MG63 (cell line): ENCODE data around the gene OLR1. TPM values are rescaled to one million over a fixed set of nuclear protein-coding genes. Genes with fewer than 3 reads are reported as not detected.

ENCODE experiments used
- DNase-seq: peaks from one replicate; pipeline ENCODE4 v3.0.0-alpha.2; 2020
- H3K27me3 ChIP-seq: fragments of 250-450 bp; sonication (Bioruptor Pico); 2 replicates; pipeline ENCODE4 v1.5.1; 2020; ENCODE audit warnings: mild to moderate bottlenecking, moderate library complexity
- H3K36me3 ChIP-seq: fragments of 250-450 bp; sonication (Bioruptor Pico); 2 replicates; pipeline ENCODE4 v1.5.1; 2020; ENCODE audit warnings: mild to moderate bottlenecking, moderate library complexity
- H3K4me3 ChIP-seq: fragments of 250-450 bp; sonication (Bioruptor Pico); 2 replicates; pipeline ENCODE4 v1.5.1; 2020; ENCODE audit warnings: mild to moderate bottlenecking, moderate library complexity
- H3K9me3 ChIP-seq: fragments of 250-450 bp; sonication (Bioruptor Pico); 2 replicates; pipeline ENCODE4 v1.5.1; 2020; ENCODE audit warnings: mild to moderate bottlenecking, moderate library complexity
- total RNA-seq: library from RNA; depleted of rRNA; stranded (reverse); fragments of >200 nt; shearing (Covaris generic); gene quantifications from 2 replicates; pipeline ENCODE4 v1.2.3, GENCODE V29; 2014; ENCODE audit warnings: low replicate concordance; rRNA removed

OLR1 gene
- total RNA-seq, 1 experiment from 2014 or later, result 15.3 TPM

- H3K36me3 ChIP-seq, result no peaks in the 10 kb centered on the region
- H3K4me3 ChIP-seq, result no peak overlapping the region
- no peaks in the 10 kb centered on the region for H3K9me3 ChIP-seq
- H3K27me3 ChIP-seq, result no peaks in the 10 kb centered on the region
- no peak for DNase-seq
Measured at GRCh38 chr12:10132850-10133370, 39.0 kb downstream of the OLR1 start.

GRCh38 chr12:10131111-10131690 lies 40.7 kb downstream of the OLR1 start:
- no peak for DNase-seq
- no peaks in the 10 kb centered on the region for H3K36me3 ChIP-seq
- H3K4me3 ChIP-seq, result no peak overlapping the region
- H3K27me3 ChIP-seq, result no peaks in the 10 kb centered on the region
- no peaks in the 10 kb centered on the region for H3K9me3 ChIP-seq

DNA sequence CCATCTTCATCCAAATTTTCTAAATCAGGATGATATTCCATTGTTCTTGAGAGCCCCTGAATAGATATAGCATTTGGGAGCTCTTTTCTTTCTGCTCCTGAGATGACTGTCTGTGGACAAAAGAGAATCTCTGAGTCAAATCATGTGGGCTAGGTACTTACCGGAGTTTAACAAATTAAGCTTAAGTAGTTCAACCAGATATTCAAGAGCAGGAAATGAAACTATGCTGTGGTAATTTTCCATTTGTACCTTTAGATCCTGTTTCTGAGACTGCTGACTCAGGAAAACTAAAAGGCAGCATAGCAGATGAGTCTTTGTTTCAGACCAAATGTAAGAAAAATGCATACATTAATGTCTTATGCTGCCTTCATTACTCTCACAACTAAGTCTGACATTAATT lies 41.9 kb downstream of the OLR1 start, which contains the start of gene CLEC7A:
TSS of gene CLEC7A (minus strand) at position 158 of the 400 bp plus-strand sequence. CDS start at position 41, 117 bp downstream.
- Histone ChIP-seq H3K9me3 (no peaks in the 10 kb centered on the region), H3K27me3 (no peaks in the 10 kb centered on the region), H3K4me3 (no peak within 1 kb of the TSS), H3K36me3 (no peaks in the 10 kb centered on the region)
- DNase-seq, result no peak

DNA sequence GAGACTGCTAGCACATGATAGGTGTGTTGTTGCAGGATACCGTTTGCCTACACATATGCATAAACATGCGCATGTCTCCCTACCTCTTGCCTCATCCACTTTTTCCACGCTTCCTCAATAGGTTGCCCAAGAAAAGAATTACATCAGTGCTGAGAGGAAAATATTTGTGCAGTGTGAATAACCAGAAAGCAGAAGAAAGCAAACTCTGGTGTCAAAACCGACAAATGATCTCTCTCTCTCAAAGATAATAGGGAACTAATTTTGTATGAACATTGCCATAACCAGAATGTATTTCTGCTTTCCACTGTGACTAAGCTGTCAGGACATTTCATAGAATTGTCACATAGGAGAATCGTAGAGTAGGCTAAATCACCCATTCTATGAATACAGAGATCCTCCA lies 43.2 kb downstream of the OLR1 start:
- no peaks in the 10 kb centered on the region for H3K9me3 ChIP-seq
- DNase-seq, result no peak
- H3K36me3 ChIP-seq, result no peaks in the 10 kb centered on the region
- H3K4me3 ChIP-seq, result no peak overlapping the region
- H3K27me3 ChIP-seq, result no peaks in the 10 kb centered on the region

GRCh38 chr12:10126413-10126812 lies 45.5 kb downstream of the OLR1 start:
- no peak overlapping the region for H3K4me3 ChIP-seq
- no peaks in the 10 kb centered on the region for H3K9me3 ChIP-seq
- no peaks in the 10 kb centered on the region for H3K36me3 ChIP-seq
- no peak for DNase-seq
- H3K27me3 ChIP-seq, result no peaks in the 10 kb centered on the region

DNA sequence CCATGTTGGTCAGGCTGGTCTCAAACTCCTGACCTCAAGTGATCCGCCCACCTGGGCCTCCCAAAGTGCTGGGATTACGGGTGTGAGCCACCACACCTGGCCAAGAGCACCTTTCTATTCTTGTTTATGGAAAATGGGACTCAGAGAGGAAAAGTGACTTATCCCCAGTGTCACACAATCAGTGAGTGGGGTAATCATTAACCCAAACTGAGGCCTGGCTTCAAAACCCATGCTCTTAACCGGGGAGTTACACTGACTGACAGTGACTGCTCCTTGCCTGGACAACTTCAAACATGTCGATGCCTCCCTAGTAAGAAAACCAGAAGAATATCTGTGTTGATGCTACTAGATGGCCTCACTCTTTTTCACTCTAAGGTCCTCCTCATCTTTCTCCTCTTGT lies 49.2 kb downstream of the OLR1 start:
- Histone ChIP-seq H3K36me3 (no peaks in the 10 kb centered on the region), H3K4me3 (no peak overlapping the region)
- DNase-seq, result no peak

GRCh38 chr12:10121278-10121677 lies 50.7 kb downstream of the OLR1 start:
- no peaks in the 10 kb centered on the region for H3K9me3 ChIP-seq
- no peak for DNase-seq
- no peaks in the 10 kb centered on the region for H3K27me3 ChIP-seq
- no peak overlapping the region for H3K4me3 ChIP-seq
- no peaks in the 10 kb centered on the region for H3K36me3 ChIP-seq

More for the DNA sequence above, 49.2 kb downstream of the OLR1 start:
- Histone ChIP-seq H3K27me3 (no peaks in the 10 kb centered on the region), H3K9me3 (no peaks in the 10 kb centered on the region)

DNA sequence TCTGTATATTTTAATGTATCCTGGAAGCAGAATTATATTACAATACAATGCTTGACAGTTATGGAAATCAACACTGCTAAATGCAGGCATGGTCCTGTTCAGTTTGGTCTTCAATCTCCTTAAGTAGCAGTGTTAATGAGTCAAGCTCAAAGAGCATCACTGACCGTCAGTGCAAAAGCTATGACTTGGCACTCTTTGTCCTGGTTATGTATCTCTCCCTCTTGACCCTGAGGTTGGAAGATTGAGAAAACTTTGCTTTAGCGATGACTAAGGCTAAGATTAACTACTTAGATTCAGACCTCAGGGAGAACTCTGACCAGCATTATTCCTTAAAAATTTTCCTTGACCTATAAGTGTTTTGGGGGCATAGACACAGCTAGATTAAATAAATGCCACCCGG lies 52.9 kb downstream of the OLR1 start:
- DNase-seq, result no peak
- H3K9me3 ChIP-seq, result no peaks in the 10 kb centered on the region
- H3K36me3 ChIP-seq, result no peaks in the 10 kb centered on the region
- no peak overlapping the region for H3K4me3 ChIP-seq
- H3K27me3 ChIP-seq, result no peaks in the 10 kb centered on the region

GRCh38 chr12:10115890-10116289 lies 56.0 kb downstream of the OLR1 start:
- DNase-seq, result no peak
- no peak overlapping the region for H3K4me3 ChIP-seq
- no peaks in the 10 kb centered on the region for H3K27me3 ChIP-seq
- H3K36me3 ChIP-seq, result no peaks in the 10 kb centered on the region
- H3K9me3 ChIP-seq, result no peaks in the 10 kb centered on the region; the same call in 1 of the 2 replicates

- Histone ChIP-seq H3K36me3 (no peaks in the 10 kb centered on the region), H3K27me3 (no peaks in the 10 kb centered on the region), H3K9me3 (no peaks in the 10 kb centered on the region; the same call in 1 of the 2 replicates), H3K4me3 (no peak overlapping the region)
- no peak for DNase-seq
Measured at GRCh38 chr12:10115311-10115710, 56.6 kb downstream of the OLR1 start.

DNA sequence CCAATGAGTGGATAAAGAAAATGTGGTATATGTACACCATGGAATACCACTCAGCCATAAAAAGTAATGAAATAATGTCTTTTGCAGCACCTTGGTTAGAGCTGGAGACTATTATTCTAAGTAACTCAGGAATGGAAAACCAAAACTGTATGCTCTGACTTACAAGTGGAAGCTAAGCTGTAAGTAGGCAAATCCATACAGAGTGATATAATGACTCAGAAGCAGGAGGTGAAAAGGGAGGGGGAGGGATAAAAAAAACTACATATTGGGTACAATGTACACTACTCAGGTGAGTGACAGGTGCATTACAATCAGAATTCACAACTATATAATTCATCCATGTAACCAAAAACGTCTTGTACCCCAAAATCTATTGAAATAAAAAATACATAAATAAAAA lies 58.0 kb downstream of the OLR1 start:
- H3K27me3 ChIP-seq, result no peaks in the 10 kb centered on the region
- H3K4me3 ChIP-seq, result no peak overlapping the region
- H3K9me3 ChIP-seq, result no peaks in the 10 kb centered on the region; the same call in 1 of the 2 replicates
- no peaks in the 10 kb centered on the region for H3K36me3 ChIP-seq
- no peak for DNase-seq

- H3K36me3 ChIP-seq, result no peaks in the 10 kb centered on the region
- H3K4me3 ChIP-seq, result no peak overlapping the region
- no peaks in the 10 kb centered on the region for H3K27me3 ChIP-seq
- no peaks in the 10 kb centered on the region; the same call in 1 of the 2 replicates for H3K9me3 ChIP-seq
- no peak for DNase-seq
Measured at GRCh38 chr12:10113075-10113474, 58.9 kb downstream of the OLR1 start.

DNA sequence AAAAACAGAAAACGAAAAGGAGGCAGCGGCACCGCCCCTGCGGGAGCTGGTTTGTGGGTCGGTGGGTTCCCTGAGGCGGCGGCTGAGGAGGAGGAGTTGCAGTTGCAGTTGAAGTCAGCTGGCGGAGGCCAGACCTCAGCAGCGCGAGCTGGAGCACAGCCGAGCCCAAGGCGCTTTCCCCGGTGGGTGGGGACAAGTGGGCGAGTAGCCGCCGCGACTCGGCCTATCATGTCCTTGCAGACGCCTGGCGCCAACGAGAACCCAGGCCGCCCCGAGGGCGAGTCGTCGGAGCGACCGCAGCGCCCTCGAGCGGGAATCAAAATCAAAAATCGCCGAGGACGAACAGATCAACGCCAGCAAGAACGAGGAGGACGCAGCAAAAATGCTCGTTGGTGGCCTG lies 60.5 kb downstream of the OLR1 start:
- Histone ChIP-seq H3K27me3 (no peaks in the 10 kb centered on the region), H3K36me3 (no peaks in the 10 kb centered on the region), H3K4me3 (no peak overlapping the region), H3K9me3 (no peaks in the 10 kb centered on the region; the same call in 1 of the 2 replicates)
- DNase-seq, result no peak

GRCh38 chr12:10110256-10110844 lies 61.6 kb downstream of the OLR1 start:
- Histone ChIP-seq H3K9me3 (no peaks in the 10 kb centered on the region; the same call in 1 of the 2 replicates), H3K27me3 (no peaks in the 10 kb centered on the region), H3K36me3 (no peaks in the 10 kb centered on the region), H3K4me3 (no peak overlapping the region)
- no peak for DNase-seq

Other genes with a start within 250 kb of the OLR1 start
- gene CLEC2A, start 239.8 kb downstream of the OLR1 start, total RNA-seq, result not detected in 2 replicates
- gene CLEC12A, start 200.7 kb downstream of the OLR1 start, total RNA-seq, result not detected in 2 replicates
- gene CLEC1B, start 173.0 kb downstream of the OLR1 start, total RNA-seq, result not detected in 2 replicates
- gene CLEC12B, start 161.5 kb downstream of the OLR1 start, total RNA-seq, result not detected in 2 replicates
- not detected in 2 replicates for gene CLEC9A, start 141.4 kb downstream of the OLR1 start, total RNA-seq
- 0.30 TPM in 1 of 2 replicates, not detected in the other for gene CLEC1A, start 73.1 kb downstream of the OLR1 start, total RNA-seq
- not detected in 2 replicates for gene CLEC7A, start 41.9 kb downstream of the OLR1 start, total RNA-seq
- not detected in 2 replicates for gene TMEM52B, start 6.9 kb upstream of the OLR1 start, total RNA-seq
- 29.2 and 29.7 TPM in 2 replicates for gene GABARAPL1, start 40.7 kb upstream of the OLR1 start, total RNA-seq
- gene KLRD1, start 135.7 kb upstream of the OLR1 start, total RNA-seq, result not detected in 2 replicates
- gene KLRK1, start 217.9 kb upstream of the OLR1 start, total RNA-seq, result not detected in 2 replicates
- gene KLRC4, start 237.6 kb upstream of the OLR1 start, total RNA-seq, result not detected in 2 replicates
- gene KLRC3, start 248.5 kb upstream of the OLR1 start, total RNA-seq, result not detected in 2 replicates